HEK293 (cell line): ENCODE data around the gene CCDC102B.
"Not testable (repeated sequence)": the region's sequence is repeated elsewhere in the genome, so short reads cannot be mapped to it uniquely, and the experiment has no call there.

ENCODE experiments used
- TCF7L2 ChIP-seq: IDR thresholded peaks from 2 replicates; pipeline ENCODE4 v1.6.1; 2011; ENCODE audit warnings: low read depth, mild to moderate bottlenecking, inconsistent platforms, low read length, moderate library complexity, borderline replicate concordance
- WT1 ChIP-seq: fragments of 450-650 bp; formaldehyde crosslinking; IDR thresholded peaks from 2 replicates; pipeline ENCODE4 v1.5.1; 2016; ENCODE audit warnings: missing biosample characterization, missing genetic modification characterization
- YY1 ChIP-seq: fragments of 450-650 bp; formaldehyde crosslinking; IDR thresholded peaks from 2 replicates; pipeline ENCODE4 v1.5.1; 2018; ENCODE audit warnings: missing biosample characterization, missing genetic modification characterization
- ZBTB17 ChIP-seq: fragments of 450-650 bp; formaldehyde crosslinking; IDR thresholded peaks from 2 replicates; pipeline ENCODE4 v1.5.1; 2016; ENCODE audit warnings: missing biosample characterization, missing genetic modification characterization
- ZNF174 ChIP-seq: fragments of 450-650 bp; formaldehyde crosslinking; IDR thresholded peaks from 2 replicates; pipeline ENCODE4 v1.5.0; 2017; ENCODE audit warnings: missing biosample characterization, mild to moderate bottlenecking, missing genetic modification characterization
- ZNF239 ChIP-seq: fragments of 450-650 bp; formaldehyde crosslinking; IDR thresholded peaks from 2 replicates; pipeline ENCODE4 v1.5.1; 2016; ENCODE audit warnings: missing biosample characterization, missing genetic modification characterization
- ZNF350 ChIP-seq: fragments of 450-650 bp; formaldehyde crosslinking; IDR thresholded peaks from 2 replicates; pipeline ENCODE4 v1.5.0; 2017; ENCODE audit warnings: missing biosample characterization, mild to moderate bottlenecking, missing genetic modification characterization
- ZNF529 ChIP-seq: fragments of 450-650 bp; formaldehyde crosslinking; IDR thresholded peaks from 2 replicates; pipeline ENCODE4 v1.5.1; 2017; ENCODE audit warnings: missing genetic modification characterization, missing biosample characterization; ENCODE audit not compliant: insufficient replicate concordance
- ZSCAN30 ChIP-seq: fragments of 450-650 bp; IDR thresholded peaks from 2 replicates; pipeline ENCODE4 v1.5.1; 2018; ENCODE audit warnings: missing biosample characterization, mild to moderate bottlenecking, missing genetic modification characterization, moderate library complexity
- TF ChIP-seq, protein P1 (sequence below): fragments of 450-650 bp; formaldehyde crosslinking; IDR thresholded peaks from 2 replicates; pipeline ENCODE4 v1.5.1; 2017; ENCODE audit warnings: missing biosample characterization, missing genetic modification characterization
- TF ChIP-seq, protein P2 (sequence below): fragments of 450-650 bp; formaldehyde crosslinking; IDR thresholded peaks from 2 replicates; pipeline ENCODE4 v1.5.1; 2016; ENCODE audit warnings: missing biosample characterization, missing genetic modification characterization

DNA sequence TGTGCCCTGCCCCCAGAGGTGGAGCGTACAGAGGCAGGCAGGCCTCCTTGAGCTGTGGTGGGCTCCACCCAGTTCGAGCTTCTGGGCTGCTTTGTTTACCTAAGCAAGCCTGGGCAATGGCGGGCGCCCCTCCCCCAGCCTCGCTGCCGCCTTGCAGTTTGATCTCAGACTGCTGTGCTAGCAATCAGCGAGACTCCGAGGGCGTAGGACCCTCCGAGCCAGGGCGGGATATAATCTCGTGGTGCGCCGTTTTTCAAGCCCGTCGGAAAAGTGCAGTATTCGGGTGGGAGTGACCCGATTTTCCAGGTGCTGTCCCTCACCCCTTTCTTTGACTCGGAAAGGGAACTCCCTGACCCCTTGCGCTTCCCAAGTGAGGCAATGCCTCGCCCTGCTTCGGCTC is 7.6 kb upstream of the CCDC102B start:
- TF ChIP-seq YY1 (tag by site-specific recombination); WT1 (tag by site-specific recombination); ZNF174; ZNF239 (tag by site-specific recombination); ZBTB17 (tag by site-specific recombination); ZNF529 (tag by site-specific recombination); ZNF350 (tag by site-specific recombination); ZSCAN30 (tag by site-specific recombination); TCF7L2: not testable (repeated sequence)
- TF ChIP-seq, protein P1, sequence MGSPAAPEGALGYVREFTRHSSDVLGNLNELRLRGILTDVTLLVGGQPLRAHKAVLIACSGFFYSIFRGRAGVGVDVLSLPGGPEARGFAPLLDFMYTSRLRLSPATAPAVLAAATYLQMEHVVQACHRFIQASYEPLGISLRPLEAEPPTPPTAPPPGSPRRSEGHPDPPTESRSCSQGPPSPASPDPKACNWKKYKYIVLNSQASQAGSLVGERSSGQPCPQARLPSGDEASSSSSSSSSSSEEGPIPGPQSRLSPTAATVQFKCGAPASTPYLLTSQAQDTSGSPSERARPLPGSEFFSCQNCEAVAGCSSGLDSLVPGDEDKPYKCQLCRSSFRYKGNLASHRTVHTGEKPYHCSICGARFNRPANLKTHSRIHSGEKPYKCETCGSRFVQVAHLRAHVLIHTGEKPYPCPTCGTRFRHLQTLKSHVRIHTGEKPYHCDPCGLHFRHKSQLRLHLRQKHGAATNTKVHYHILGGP (tag by site-specific recombination), result not testable (repeated sequence)
- TF ChIP-seq, protein P2, sequence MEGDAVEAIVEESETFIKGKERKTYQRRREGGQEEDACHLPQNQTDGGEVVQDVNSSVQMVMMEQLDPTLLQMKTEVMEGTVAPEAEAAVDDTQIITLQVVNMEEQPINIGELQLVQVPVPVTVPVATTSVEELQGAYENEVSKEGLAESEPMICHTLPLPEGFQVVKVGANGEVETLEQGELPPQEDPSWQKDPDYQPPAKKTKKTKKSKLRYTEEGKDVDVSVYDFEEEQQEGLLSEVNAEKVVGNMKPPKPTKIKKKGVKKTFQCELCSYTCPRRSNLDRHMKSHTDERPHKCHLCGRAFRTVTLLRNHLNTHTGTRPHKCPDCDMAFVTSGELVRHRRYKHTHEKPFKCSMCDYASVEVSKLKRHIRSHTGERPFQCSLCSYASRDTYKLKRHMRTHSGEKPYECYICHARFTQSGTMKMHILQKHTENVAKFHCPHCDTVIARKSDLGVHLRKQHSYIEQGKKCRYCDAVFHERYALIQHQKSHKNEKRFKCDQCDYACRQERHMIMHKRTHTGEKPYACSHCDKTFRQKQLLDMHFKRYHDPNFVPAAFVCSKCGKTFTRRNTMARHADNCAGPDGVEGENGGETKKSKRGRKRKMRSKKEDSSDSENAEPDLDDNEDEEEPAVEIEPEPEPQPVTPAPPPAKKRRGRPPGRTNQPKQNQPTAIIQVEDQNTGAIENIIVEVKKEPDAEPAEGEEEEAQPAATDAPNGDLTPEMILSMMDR, result not testable (repeated sequence)
